ENCODE measurements around the gene PCAT6. TPM values are rescaled to one million over a fixed set of nuclear protein-coding genes. Genes with fewer than 3 reads are reported as not detected.

Gene PCAT6
- 5.6 and 5.7 TPM in 2 replicates for total RNA-seq
- long read RNA-seq: 0 reads

GRCh38 chr1:202810615-202811295 is at the start of gene PCAT6:
Gene PCAT6 (plus strand): TSS chr1:202810954.
- Mint-ChIP-seq H3K36me3 (ENCODE audit: insufficient read depth) (no peaks in the 10 kb centered on the region), H3K27me3 (peaks cover 22% of the 10 kb centered on the region), H3K27ac (peak within 1 kb of the TSS; percentile 93), H3K4me1 (ENCODE audit: low read depth) (peaks cover 16% of the 10 kb centered on the region), H3K9me3 (ENCODE audit: low read depth) (no peaks in the 10 kb centered on the region), H3K4me3 (ENCODE audit: low read depth) (peak within 1 kb of the TSS; percentile 90)
- DNase-seq (ENCODE audit: low spot score, unreplicated experiment): peak; percentile 92
- no peak for TF ChIP-seq CTCF (IDR thresholded peaks at IDR 0.05; ENCODE audit: unreplicated experiment)

- Mint-ChIP-seq H3K27ac (peak overlapping the region; percentile 54), H3K36me3 (ENCODE audit: insufficient read depth) (peaks cover 32% of the 10 kb centered on the region), H3K9me3 (ENCODE audit: low read depth) (no peaks in the 10 kb centered on the region), H3K4me1 (ENCODE audit: low read depth) (no peaks in the 10 kb centered on the region), H3K4me3 (ENCODE audit: low read depth) (no peak overlapping the region), H3K27me3 (no peaks in the 10 kb centered on the region)
- TF ChIP-seq CTCF (IDR thresholded peaks at IDR 0.05; ENCODE audit: unreplicated experiment): no peak
- no peak for DNase-seq (ENCODE audit: low spot score, unreplicated experiment)
These were observed 48.7 kb upstream of the PCAT6 start for GRCh38 chr1:202762019-202762418.

- H3K9me3 Mint-ChIP-seq (ENCODE audit: low read depth): no peaks in the 10 kb centered on the region
- H3K36me3 Mint-ChIP-seq (ENCODE audit: insufficient read depth): peaks cover 32% of the 10 kb centered on the region
- H3K4me1 Mint-ChIP-seq (ENCODE audit: low read depth): no peaks in the 10 kb centered on the region
- DNase-seq (ENCODE audit: low spot score, unreplicated experiment): no peak
- H3K4me3 Mint-ChIP-seq (ENCODE audit: low read depth): no peak overlapping the region
- TF ChIP-seq CTCF (IDR thresholded peaks at IDR 0.05; ENCODE audit: unreplicated experiment): no peak
- no peak overlapping the region for H3K27ac Mint-ChIP-seq
- H3K27me3 Mint-ChIP-seq: no peaks in the 10 kb centered on the region
These were observed 45.0 kb upstream of the PCAT6 start for GRCh38 chr1:202765721-202766120.

GRCh38 chr1:202770135-202770534 is 40.6 kb upstream of the PCAT6 start:
- peaks cover 40% of the 10 kb centered on the region for H3K36me3 Mint-ChIP-seq (ENCODE audit: insufficient read depth)
- H3K4me3 Mint-ChIP-seq (ENCODE audit: low read depth): no peak overlapping the region
- H3K27me3 Mint-ChIP-seq: no peaks in the 10 kb centered on the region
- H3K27ac Mint-ChIP-seq: no peak overlapping the region
- no peaks in the 10 kb centered on the region for H3K9me3 Mint-ChIP-seq (ENCODE audit: low read depth)
- TF ChIP-seq CTCF (IDR thresholded peaks at IDR 0.05; ENCODE audit: unreplicated experiment): no peak
- no peaks in the 10 kb centered on the region for H3K4me1 Mint-ChIP-seq (ENCODE audit: low read depth)
- no peak for DNase-seq (ENCODE audit: low spot score, unreplicated experiment)

- H3K27me3 Mint-ChIP-seq: no peaks in the 10 kb centered on the region
- no peak for DNase-seq (ENCODE audit: low spot score, unreplicated experiment)
- no peak for TF ChIP-seq CTCF (IDR thresholded peaks at IDR 0.05; ENCODE audit: unreplicated experiment)
- peak overlapping the region; percentile 29 for H3K27ac Mint-ChIP-seq
- peaks cover 2% of the 10 kb centered on the region for H3K4me1 Mint-ChIP-seq (ENCODE audit: low read depth)
- no peak overlapping the region for H3K4me3 Mint-ChIP-seq (ENCODE audit: low read depth)
- H3K9me3 Mint-ChIP-seq (ENCODE audit: low read depth): no peaks in the 10 kb centered on the region
- H3K36me3 Mint-ChIP-seq (ENCODE audit: insufficient read depth): peaks cover 7% of the 10 kb centered on the region
These were observed 29.6 kb upstream of the PCAT6 start for GRCh38 chr1:202781180-202781579.
